ENCODE data around the gene TMUB2. TPM values are rescaled to one million over a fixed set of nuclear protein-coding genes. Genes with fewer than 3 reads are reported as not detected.

The TMUB2 gene
- total and polyA plus RNA-seq, 2 donors (not counting 1 experiment from before 2014, with no cell fraction given): 37.3 to 45.4 TPM

DNA sequence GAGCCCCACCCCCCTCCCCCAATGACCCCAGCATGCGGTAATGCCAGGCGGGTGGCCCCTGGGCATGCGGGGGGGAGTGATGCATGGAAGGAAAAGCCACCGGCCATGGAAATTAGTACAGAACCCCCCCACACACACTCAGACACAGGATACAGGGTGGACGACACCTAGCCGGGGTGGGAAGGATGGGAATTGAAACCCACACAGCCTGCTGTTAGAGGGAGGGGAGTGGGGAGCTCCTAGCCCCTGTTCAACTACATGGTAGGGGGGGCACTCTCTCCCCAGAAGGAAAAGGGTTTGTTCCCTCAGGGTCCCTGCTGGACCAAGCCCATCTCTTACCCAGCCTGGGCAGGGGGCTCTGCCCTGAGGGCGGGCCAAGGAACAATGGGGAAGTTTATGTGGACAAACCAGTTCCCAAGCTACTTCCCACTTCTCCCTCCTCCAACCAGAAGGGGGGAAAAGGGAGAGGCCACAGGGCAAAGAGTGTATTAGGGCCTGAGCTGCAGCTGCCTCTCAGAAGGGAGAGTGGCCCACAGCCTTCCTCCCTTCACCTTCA lies 5.2 kb downstream of the TMUB2 start:
- H2AFZ ChIP-seq (ENCODE audit: low read length): no peak overlapping the region
- H3K36me3 ChIP-seq (ENCODE audit: control insufficient read depth, insufficient read depth, low read length): peaks cover 35% of the 10 kb centered on the region
- DNase-seq (ENCODE audit: low read depth in 2 of 2): no peak
- TF ChIP-seq EZH2 (IDR thresholded peaks at IDR 0.05; ENCODE audit: low read length, missing control alignments): no peak
- TF ChIP-seq, protein P1, sequence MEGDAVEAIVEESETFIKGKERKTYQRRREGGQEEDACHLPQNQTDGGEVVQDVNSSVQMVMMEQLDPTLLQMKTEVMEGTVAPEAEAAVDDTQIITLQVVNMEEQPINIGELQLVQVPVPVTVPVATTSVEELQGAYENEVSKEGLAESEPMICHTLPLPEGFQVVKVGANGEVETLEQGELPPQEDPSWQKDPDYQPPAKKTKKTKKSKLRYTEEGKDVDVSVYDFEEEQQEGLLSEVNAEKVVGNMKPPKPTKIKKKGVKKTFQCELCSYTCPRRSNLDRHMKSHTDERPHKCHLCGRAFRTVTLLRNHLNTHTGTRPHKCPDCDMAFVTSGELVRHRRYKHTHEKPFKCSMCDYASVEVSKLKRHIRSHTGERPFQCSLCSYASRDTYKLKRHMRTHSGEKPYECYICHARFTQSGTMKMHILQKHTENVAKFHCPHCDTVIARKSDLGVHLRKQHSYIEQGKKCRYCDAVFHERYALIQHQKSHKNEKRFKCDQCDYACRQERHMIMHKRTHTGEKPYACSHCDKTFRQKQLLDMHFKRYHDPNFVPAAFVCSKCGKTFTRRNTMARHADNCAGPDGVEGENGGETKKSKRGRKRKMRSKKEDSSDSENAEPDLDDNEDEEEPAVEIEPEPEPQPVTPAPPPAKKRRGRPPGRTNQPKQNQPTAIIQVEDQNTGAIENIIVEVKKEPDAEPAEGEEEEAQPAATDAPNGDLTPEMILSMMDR (conservative IDR thresholded peaks at IDR 0.05 in 1 of 2, IDR thresholded peaks at IDR 0.05 in 1 of 2; ENCODE audit: low read depth in 1 of 2, low read length in 2 of 2): no peak
- H3K27me3 ChIP-seq (ENCODE audit: control insufficient read depth, insufficient read depth, low read length): no peaks in the 10 kb centered on the region
- peaks cover 9% of the 10 kb centered on the region for H3K4me1 ChIP-seq (ENCODE audit: control insufficient read depth, extremely low read depth, insufficient read depth, low read length)
- H3K79me2 ChIP-seq (ENCODE audit: control insufficient read depth, insufficient read depth, low read length): peaks cover 24% of the 10 kb centered on the region
- no peak overlapping the region for H3K4me3 ChIP-seq (replicated peaks in 1 of 4; ENCODE audit: control extremely low read depth in 1 of 4, insufficient read depth in 1 of 4, low read depth in 3 of 4, low read length in 4 of 4)
- H3K9me3 ChIP-seq (ENCODE audit: control insufficient read depth, insufficient read depth, low read depth, low read length): no peaks in the 10 kb centered on the region
- no peak overlapping the region for H3K27ac ChIP-seq (ENCODE audit: insufficient read depth, low read length)
- H3K4me2 ChIP-seq (ENCODE audit: extremely low read depth, insufficient read depth, low read length): no peak overlapping the region
- no peak overlapping the region for H3K9ac ChIP-seq (ENCODE audit: insufficient read depth, low read length)
- H4K20me1 ChIP-seq (ENCODE audit: control insufficient read depth, extremely low read depth, insufficient read depth, low read length): no peaks in the 10 kb centered on the region

DNA sequence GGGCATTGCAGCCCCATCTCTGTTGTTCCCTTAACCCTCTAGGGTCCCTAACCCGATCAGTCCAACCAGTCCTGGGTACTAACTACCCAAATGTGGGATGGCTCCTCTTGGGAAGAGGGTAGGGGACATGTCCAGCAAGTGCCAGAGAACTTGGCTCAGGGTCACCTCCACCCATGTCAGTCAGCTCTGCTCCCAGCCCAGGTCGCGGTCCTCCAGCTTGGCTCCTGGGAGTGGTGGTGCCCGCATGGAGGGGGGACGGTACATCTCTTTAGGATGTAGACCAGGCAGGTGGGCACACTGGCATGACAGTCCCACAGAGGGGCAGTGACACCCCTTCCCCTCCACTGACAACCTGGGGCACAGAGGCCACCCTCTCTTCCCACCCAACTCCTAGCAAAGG lies 6.0 kb downstream of the TMUB2 start:
- DNase-seq (ENCODE audit: low read depth in 2 of 2): no peak
- Histone ChIP-seq H3K36me3 (ENCODE audit: control insufficient read depth, insufficient read depth, low read length) (peaks cover 42% of the 10 kb centered on the region), H3K4me2 (ENCODE audit: extremely low read depth, insufficient read depth, low read length) (no peak overlapping the region), H2AFZ (ENCODE audit: low read length) (no peak overlapping the region), H3K27ac (ENCODE audit: insufficient read depth, low read length) (no peak overlapping the region), H3K9me3 (ENCODE audit: control insufficient read depth, insufficient read depth, low read depth, low read length) (no peaks in the 10 kb centered on the region), H3K9ac (ENCODE audit: insufficient read depth, low read length) (no peak overlapping the region), H4K20me1 (ENCODE audit: control insufficient read depth, extremely low read depth, insufficient read depth, low read length) (no peaks in the 10 kb centered on the region), H3K4me3 (replicated peaks in 1 of 4; ENCODE audit: control extremely low read depth in 1 of 4, insufficient read depth in 1 of 4, low read depth in 3 of 4, low read length in 4 of 4) (no peak overlapping the region), H3K79me2 (ENCODE audit: control insufficient read depth, insufficient read depth, low read length) (peaks cover 24% of the 10 kb centered on the region), H3K4me1 (ENCODE audit: control insufficient read depth, extremely low read depth, insufficient read depth, low read length) (peaks cover 9% of the 10 kb centered on the region), H3K27me3 (ENCODE audit: control insufficient read depth, insufficient read depth, low read length) (no peaks in the 10 kb centered on the region)
- TF ChIP-seq EZH2 (IDR thresholded peaks at IDR 0.05; ENCODE audit: low read length, missing control alignments): no peak
- TF ChIP-seq, protein P1 (conservative IDR thresholded peaks at IDR 0.05 in 1 of 2, IDR thresholded peaks at IDR 0.05 in 1 of 2; ENCODE audit: low read depth in 1 of 2, low read length in 2 of 2): no peak

DNA sequence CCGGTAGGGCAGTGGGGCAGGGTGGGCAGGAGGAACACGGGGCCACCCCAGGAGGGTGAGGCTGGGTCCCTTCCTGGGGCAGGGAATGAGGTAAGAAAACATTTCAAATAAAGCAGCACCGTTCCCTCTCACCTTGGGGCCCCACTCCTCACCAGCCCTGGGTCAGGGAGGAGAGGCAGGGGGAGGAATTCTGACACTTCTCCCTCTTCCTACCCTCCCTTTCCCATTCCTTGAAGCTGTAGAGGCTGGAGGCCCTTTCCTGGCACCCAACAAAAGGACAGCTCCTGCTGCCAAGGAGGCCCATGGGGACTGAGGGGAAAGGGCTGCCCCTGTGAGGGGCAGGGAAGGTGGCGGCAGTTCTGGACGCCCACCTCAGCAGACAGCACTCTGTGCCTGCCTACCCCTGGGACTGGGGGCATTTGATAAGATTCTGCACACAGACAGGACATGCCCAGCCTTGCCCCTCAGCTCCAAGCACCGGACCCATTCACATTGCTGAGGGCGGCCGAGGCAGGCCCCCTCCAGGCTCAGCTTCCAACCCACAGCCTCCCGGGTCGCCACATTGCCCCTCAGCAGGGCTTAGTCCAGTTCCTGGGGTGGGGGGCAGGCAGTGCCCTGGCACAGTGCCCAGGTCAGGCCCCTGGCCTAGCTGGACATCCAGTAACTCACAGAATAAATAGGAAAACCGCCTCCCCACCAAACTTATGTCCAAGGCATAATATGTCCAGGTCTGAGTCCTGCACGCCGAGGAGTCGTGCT lies 6.7 kb downstream of the TMUB2 start:
- H3K9me3 ChIP-seq (ENCODE audit: control insufficient read depth, insufficient read depth, low read depth, low read length): no peaks in the 10 kb centered on the region
- DNase-seq (ENCODE audit: low read depth in 2 of 2): no peak
- no peaks in the 10 kb centered on the region for H3K27me3 ChIP-seq (ENCODE audit: control insufficient read depth, insufficient read depth, low read length)
- H2AFZ ChIP-seq (ENCODE audit: low read length): no peak overlapping the region
- H3K4me3 ChIP-seq (replicated peaks in 1 of 4; ENCODE audit: control extremely low read depth in 1 of 4, insufficient read depth in 1 of 4, low read depth in 3 of 4, low read length in 4 of 4): no peak overlapping the region
- TF ChIP-seq EZH2 (IDR thresholded peaks at IDR 0.05; ENCODE audit: low read length, missing control alignments): no peak
- TF ChIP-seq, protein P1 (conservative IDR thresholded peaks at IDR 0.05 in 1 of 2, IDR thresholded peaks at IDR 0.05 in 1 of 2; ENCODE audit: low read depth in 1 of 2, low read length in 2 of 2): no peak
- H3K4me1 ChIP-seq (ENCODE audit: control insufficient read depth, extremely low read depth, insufficient read depth, low read length): peaks cover 9% of the 10 kb centered on the region
- H3K9ac ChIP-seq (ENCODE audit: insufficient read depth, low read length): no peak overlapping the region
- H3K4me2 ChIP-seq (ENCODE audit: extremely low read depth, insufficient read depth, low read length): no peak overlapping the region
- H3K27ac ChIP-seq (ENCODE audit: insufficient read depth, low read length): no peak overlapping the region
- peaks cover 25% of the 10 kb centered on the region for H3K79me2 ChIP-seq (ENCODE audit: control insufficient read depth, insufficient read depth, low read length)
- H4K20me1 ChIP-seq (ENCODE audit: control insufficient read depth, extremely low read depth, insufficient read depth, low read length): no peaks in the 10 kb centered on the region
- peaks cover 45% of the 10 kb centered on the region for H3K36me3 ChIP-seq (ENCODE audit: control insufficient read depth, insufficient read depth, low read length)

Data from fibroblast of lung (primary cell).